Upper lobe of left lung (tissue), 6 donors: ENCODE results near the gene TRIM17. TPM values are rescaled to one million over a fixed set of nuclear protein-coding genes. Genes with fewer than 3 reads are reported as not detected.
"Not testable (repeated sequence)": the region's sequence is repeated elsewhere in the genome, so short reads cannot be mapped to it uniquely, and the experiment has no call there.

ENCODE experiments used
- ATAC-seq, 2 donors: fragments of 200-7000 bp; cut with Tn5 transposase; one replicate each; pipeline ENCODE4 v1.9.1; 2022; ENCODE audit warnings: mild to moderate bottlenecking in 2 of 2, moderate library complexity in 2 of 2; ENCODE audit not compliant: low FRiP score in 2 of 2
- DNase-seq, 2 donors: peaks; one replicate each; pipeline ENCODE4 v3.0.0-alpha.2; 2019 to 2020
- H3K27ac ChIP-seq, 4 donors: fragments of 200-600 bp; sonication (generic); one replicate each; pipeline ENCODE4 v1.5.1; 2016 to 2019
- H3K27me3 ChIP-seq, 4 donors: fragments of 200-600 bp; sonication (generic); one replicate each; pipeline ENCODE4 v1.5.1; 2017 to 2019
- H3K36me3 ChIP-seq, 4 donors: fragments of 200-600 bp; sonication (generic); one replicate each; pipeline ENCODE4 v1.5.1; 2016 to 2019
- H3K4me1 ChIP-seq, 4 donors: fragments of 200-600 bp; sonication (generic); one replicate each; pipeline ENCODE4 v1.5.1; 2018 to 2019
- H3K4me3 ChIP-seq, 4 donors: fragments of 200-600 bp; sonication (generic); one replicate each; pipeline ENCODE4 v1.5.1; 2017 to 2019; ENCODE audit warnings: mild to moderate bottlenecking in 2 of 4, moderate library complexity in 1 of 4
- H3K9me3 ChIP-seq, 4 donors: fragments of 200-600 bp; sonication (generic); one replicate each; pipeline ENCODE4 v1.5.1; 2018 to 2019
- CTCF ChIP-seq, 6 experiments: fragments of 450-650 bp in 4 of 6; fragments of 200-600 bp in 2 of 6; sonication (generic) in 2 of 6; IDR thresholded peaks; one replicate each; pipeline ENCODE4 v1.5.1; 2016 to 2019; ENCODE audit warnings: antibody characterized with exemption in 6 of 6
- EP300 ChIP-seq, 4 donors: sonication (generic); formaldehyde crosslinking; IDR thresholded peaks; one replicate each; pipeline ENCODE4 v1.5.1; 2017; ENCODE audit warnings: antibody characterized with exemption in 4 of 4, control low read depth in 2 of 4
- POLR2A ChIP-seq, 4 donors: fragments of 450-650 bp; IDR thresholded peaks; one replicate each; pipeline ENCODE4 v1.5.1; 2016 to 2017; ENCODE audit warnings: antibody characterized with exemption in 4 of 4, mild to moderate bottlenecking in 2 of 4
- POLR2AphosphoS5 ChIP-seq, 2 donors: sonication (generic); formaldehyde crosslinking; IDR thresholded peaks; one replicate each; pipeline ENCODE4 v1.5.1; 2017; ENCODE audit warnings: antibody characterized with exemption in 2 of 2
- WGBS, 2 donors: methylation state at CpG; one replicate each; pipeline ENCODE4 v1.1.5; 2017 to 2018; 5-methylcytosine and 5-hydroxymethylcytosine counted together
- total RNA-seq, 6 donors: library from RNA; depleted of rRNA in 4 of 6; stranded (reverse); fragments of >200 nt in 4 of 6; gene quantifications; one replicate each; pipeline versions ENCODE4 v1.1.0 to v1.2.1, GENCODE V29; 2016 to 2021
- donor health status: DM: no; HTN: no; CAD: no; lungs with moderate emphysema.
- donor health status: DM: no; HTN: yes; CAD: no; lungs with severe emphysema.

TRIM17 gene
- total RNA-seq, 6 donors from 2014 or later: 1.2 to 21.0 (median 2.4) TPM

- no peaks in the 10 kb centered on the region for H3K4me1 ChIP-seq
- H3K36me3 ChIP-seq: no peaks in the 10 kb centered on the region
- 90 to 93% methylated on average over 7 of the region's 7 CpGs for WGBS, 2 donors
- no peak for TF ChIP-seq POLR2AphosphoS5 (IDR thresholded peaks at IDR 0.05)
- no peak for TF ChIP-seq CTCF (IDR thresholded peaks at IDR 0.05)
- no peak for TF ChIP-seq POLR2A (IDR thresholded peaks at IDR 0.05)
- TF ChIP-seq EP300 (IDR thresholded peaks at IDR 0.05): no peak
- H3K9me3 ChIP-seq: no peaks in the 10 kb centered on the region
- DNase-seq: no peak
- no peak for ATAC-seq
- no peak overlapping the region for H3K4me3 ChIP-seq
- no peak overlapping the region for H3K27ac ChIP-seq
- peaks cover 0 to 4% (median 0%) of the 10 kb centered on the region in 4 donors for H3K27me3 ChIP-seq
Measured at GRCh38 chr1:228437424-228437962, 20.8 kb upstream of the TRIM17 start.

- DNase-seq: no peak
- Histone ChIP-seq H3K4me3 (no peak overlapping the region), H3K36me3 (no peaks in the 10 kb centered on the region), H3K27me3 (no peaks in the 10 kb centered on the region), H3K4me1 (no peaks in the 10 kb centered on the region), H3K9me3 (no peaks in the 10 kb centered on the region), H3K27ac (no peak overlapping the region)
- no peak for ATAC-seq
- TF ChIP-seq POLR2AphosphoS5 (IDR thresholded peaks at IDR 0.05) (no peak), EP300 (IDR thresholded peaks at IDR 0.05) (no peak), POLR2A (IDR thresholded peaks at IDR 0.05) (no peak), CTCF (IDR thresholded peaks at IDR 0.05) (no peak)
- WGBS, 2 donors: 75 to 82% methylated on average over 4 of the region's 4 CpGs
Measured at GRCh38 chr1:228434689-228435088, 18.0 kb upstream of the TRIM17 start.

- DNase-seq, H3K36me3 ChIP-seq, H3K4me3 ChIP-seq, H3K27me3 ChIP-seq, ATAC-seq, H3K27ac ChIP-seq, H3K9me3 ChIP-seq, H3K4me1 ChIP-seq: not testable (repeated sequence)
- 68 to 70% methylated on average over 7 of the region's 7 CpGs for WGBS, 2 donors
Measured at GRCh38 chr1:228433337-228434053, 16.8 kb upstream of the TRIM17 start.

- Histone ChIP-seq H3K27me3 (no peaks in the 10 kb centered on the region), H3K27ac (no peak overlapping the region), H3K4me3 (no peak overlapping the region), H3K9me3 (no peaks in the 10 kb centered on the region), H3K4me1 (no peaks in the 10 kb centered on the region), H3K36me3 (no peaks in the 10 kb centered on the region)
- TF ChIP-seq CTCF (IDR thresholded peaks at IDR 0.05): no peak
- TF ChIP-seq EP300 (IDR thresholded peaks at IDR 0.05): no peak
- no peak for TF ChIP-seq POLR2AphosphoS5 (IDR thresholded peaks at IDR 0.05)
- TF ChIP-seq POLR2A (IDR thresholded peaks at IDR 0.05): no peak
- ATAC-seq (peak in 1 of 2 donors; percentile 25), DNase-seq (no peak)
- WGBS, 2 donors: 79 to 85% methylated on average over 6 of the region's 6 CpGs
Measured at GRCh38 chr1:228430243-228430642, 13.6 kb upstream of the TRIM17 start.

GRCh38 chr1:228429698-228430097 is 13.0 kb upstream of the TRIM17 start:
- no peaks in the 10 kb centered on the region for H3K4me1 ChIP-seq
- H3K9me3 ChIP-seq: no peaks in the 10 kb centered on the region
- 69 to 73% methylated on average over 9 of the region's 9 CpGs for WGBS, 2 donors
- DNase-seq (no peak), ATAC-seq (peak in 1 of 2 donors; percentile 8)
- no peak overlapping the region for H3K27ac ChIP-seq
- H3K36me3 ChIP-seq: no peaks in the 10 kb centered on the region
- H3K4me3 ChIP-seq: no peak overlapping the region
- H3K27me3 ChIP-seq: no peaks in the 10 kb centered on the region
- TF ChIP-seq CTCF (IDR thresholded peaks at IDR 0.05) (no peak), EP300 (IDR thresholded peaks at IDR 0.05) (no peak), POLR2A (IDR thresholded peaks at IDR 0.05) (no peak), POLR2AphosphoS5 (IDR thresholded peaks at IDR 0.05) (no peak)
